K562 (cell line): Measurements from ENCODE around the gene ELP1.

Source experiments
- CREM ChIP-seq: IDR thresholded peaks from 2 replicates; pipeline ENCODE4 v1.6.1; 2014; ENCODE audit warnings: antibody characterized with exemption, low read depth
- MXI1 ChIP-seq: IDR thresholded peaks from 2 replicates; pipeline ENCODE4 v1.6.1; 2011; ENCODE audit warnings: low read depth, mild to moderate bottlenecking, improper control_type of control experiment, low read length
- MYC ChIP-seq, 2 experiments: fragments of 250-450 bp in 1 of 2; sonication (Bioruptor Pico) in 1 of 2; IDR thresholded peaks; 2 replicates each; pipeline versions ENCODE4 v1.5.1 to v1.6.1; 2012 to 2021; ENCODE audit warnings: low read depth in 2 of 2, borderline replicate concordance in 1 of 2, improper control_type of control experiment in 1 of 2, low read length in 1 of 2, mild to moderate bottlenecking in 1 of 2, moderate library complexity in 1 of 2
- RAD21 ChIP-seq, 2 experiments: fragments of 250-450 bp in 1 of 2; fragments of 450-650 bp in 1 of 2; sonication (Bioruptor Pico) in 1 of 2; formaldehyde crosslinking in 1 of 2; IDR thresholded peaks in 1 of 2; conservative IDR thresholded peaks in 1 of 2; 2 replicates each; pipeline versions ENCODE4 v1.4.0 to v1.8.0; 2020 to 2022; ENCODE audit warnings: mild to moderate bottlenecking in 2 of 2, moderate library complexity in 1 of 2
- SIN3B ChIP-seq: fragments of 450-650 bp; IDR thresholded peaks from 2 replicates; pipeline ENCODE4 v1.6.1; 2017; ENCODE audit warnings: low read depth, mild to moderate bottlenecking, moderate library complexity
- TF ChIP-seq, protein P1 (sequence below): fragments of 450-650 bp; IDR thresholded peaks from 2 replicates; pipeline ENCODE4 v1.6.1; 2016; ENCODE audit warnings: low read depth

DNA sequence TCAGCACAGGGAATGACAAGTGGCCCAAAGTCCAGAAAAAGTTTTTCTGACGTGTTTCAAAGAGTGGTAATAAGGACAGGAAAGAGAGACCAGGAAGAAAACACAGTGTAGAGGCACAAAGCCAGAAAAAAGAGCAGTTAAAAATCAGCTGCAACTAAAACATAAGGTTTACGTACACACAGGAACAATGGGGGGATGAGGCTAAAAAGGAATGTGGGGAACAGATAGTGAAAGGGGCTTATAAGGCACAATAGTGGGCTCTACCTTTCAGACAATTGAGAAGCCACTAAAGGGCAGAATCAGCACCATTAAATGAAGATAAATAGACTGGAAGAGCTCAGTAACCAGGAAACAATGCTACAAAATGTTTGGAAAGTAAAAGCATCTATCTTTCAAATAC, 5.5 kb downstream of the ELP1 start:
- TF ChIP-seq CREM (no peak), RAD21 (CRISPR knock-in tag; conservative IDR thresholded peaks at IDR 0.05 in 1 of 2, IDR thresholded peaks at IDR 0.05 in 1 of 2) (no peak), MXI1 (no peak), SIN3B (no peak), MYC (IDR thresholded peaks at IDR 0.05; ENCODE audit: low read depth, low read length) (no peak), MYC (CRISPR knock-in tag; IDR thresholded peaks at IDR 0.05; ENCODE audit: borderline replicate concordance, low read depth) (no peak)
- TF ChIP-seq, protein P1, sequence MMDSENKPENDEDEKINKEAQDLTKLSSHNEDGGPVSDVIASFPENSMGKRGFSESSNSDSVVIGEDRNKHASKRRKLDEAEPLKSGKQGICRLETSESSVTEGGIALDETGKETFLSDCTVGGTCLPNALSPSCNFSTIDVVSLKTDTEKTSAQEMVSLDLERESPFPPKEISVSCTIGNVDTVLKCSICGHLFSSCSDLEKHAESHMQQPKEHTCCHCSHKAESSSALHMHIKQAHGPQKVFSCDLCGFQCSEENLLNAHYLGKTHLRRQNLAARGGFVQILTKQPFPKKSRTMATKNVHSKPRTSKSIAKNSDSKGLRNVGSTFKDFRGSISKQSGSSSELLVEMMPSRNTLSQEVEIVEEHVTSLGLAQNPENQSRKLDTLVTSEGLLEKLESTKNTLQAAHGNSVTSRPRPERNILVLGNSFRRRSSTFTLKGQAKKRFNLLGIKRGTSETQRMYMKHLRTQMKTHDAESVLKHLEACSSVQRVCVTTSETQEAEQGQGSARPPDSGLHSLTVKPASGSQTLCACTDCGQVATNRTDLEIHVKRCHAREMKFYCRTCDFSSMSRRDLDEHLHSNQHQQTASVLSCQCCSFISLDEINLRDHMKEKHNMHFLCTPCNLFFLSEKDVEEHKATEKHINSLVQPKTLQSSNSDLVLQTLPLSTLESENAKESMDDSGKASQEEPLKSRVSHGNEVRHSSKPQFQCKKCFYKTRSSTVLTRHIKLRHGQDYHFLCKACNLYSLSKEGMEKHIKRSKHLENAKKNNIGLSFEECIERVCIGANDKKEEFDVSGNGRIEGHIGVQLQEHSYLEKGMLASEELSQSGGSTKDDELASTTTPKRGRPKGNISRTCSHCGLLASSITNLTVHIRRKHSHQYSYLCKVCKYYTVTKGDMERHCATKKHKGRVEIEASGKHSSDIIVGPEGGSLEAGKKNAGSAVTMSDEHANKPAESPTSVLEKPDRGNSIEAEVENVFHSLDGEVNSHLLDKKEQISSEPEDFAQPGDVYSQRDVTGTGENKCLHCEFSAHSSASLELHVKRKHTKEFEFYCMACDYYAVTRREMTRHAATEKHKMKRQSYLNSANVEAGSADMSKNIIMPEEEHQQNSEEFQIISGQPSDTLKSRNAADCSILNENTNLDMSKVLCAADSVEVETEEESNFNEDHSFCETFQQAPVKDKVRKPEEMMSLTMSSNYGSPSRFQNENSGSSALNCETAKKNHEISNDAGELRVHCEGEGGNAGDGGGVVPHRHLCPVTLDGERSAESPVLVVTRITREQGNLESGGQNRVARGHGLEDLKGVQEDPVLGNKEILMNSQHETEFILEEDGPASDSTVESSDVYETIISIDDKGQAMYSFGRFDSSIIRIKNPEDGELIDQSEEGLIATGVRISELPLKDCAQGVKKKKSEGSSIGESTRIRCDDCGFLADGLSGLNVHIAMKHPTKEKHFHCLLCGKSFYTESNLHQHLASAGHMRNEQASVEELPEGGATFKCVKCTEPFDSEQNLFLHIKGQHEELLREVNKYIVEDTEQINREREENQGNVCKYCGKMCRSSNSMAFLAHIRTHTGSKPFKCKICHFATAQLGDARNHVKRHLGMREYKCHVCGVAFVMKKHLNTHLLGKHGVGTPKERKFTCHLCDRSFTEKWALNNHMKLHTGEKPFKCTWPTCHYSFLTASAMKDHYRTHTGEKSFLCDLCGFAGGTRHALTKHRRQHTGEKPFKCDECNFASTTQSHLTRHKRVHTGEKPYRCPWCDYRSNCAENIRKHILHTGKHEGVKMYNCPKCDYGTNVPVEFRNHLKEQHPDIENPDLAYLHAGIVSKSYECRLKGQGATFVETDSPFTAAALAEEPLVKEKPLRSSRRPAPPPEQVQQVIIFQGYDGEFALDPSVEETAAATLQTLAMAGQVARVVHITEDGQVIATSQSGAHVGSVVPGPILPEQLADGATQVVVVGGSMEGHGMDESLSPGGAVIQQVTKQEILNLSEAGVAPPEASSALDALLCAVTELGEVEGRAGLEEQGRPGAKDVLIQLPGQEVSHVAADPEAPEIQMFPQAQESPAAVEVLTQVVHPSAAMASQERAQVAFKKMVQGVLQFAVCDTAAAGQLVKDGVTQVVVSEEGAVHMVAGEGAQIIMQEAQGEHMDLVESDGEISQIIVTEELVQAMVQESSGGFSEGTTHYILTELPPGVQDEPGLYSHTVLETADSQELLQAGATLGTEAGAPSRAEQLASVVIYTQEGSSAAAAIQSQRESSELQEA = no peak
